ENCODE measurements around the gene RARA.

DNA sequence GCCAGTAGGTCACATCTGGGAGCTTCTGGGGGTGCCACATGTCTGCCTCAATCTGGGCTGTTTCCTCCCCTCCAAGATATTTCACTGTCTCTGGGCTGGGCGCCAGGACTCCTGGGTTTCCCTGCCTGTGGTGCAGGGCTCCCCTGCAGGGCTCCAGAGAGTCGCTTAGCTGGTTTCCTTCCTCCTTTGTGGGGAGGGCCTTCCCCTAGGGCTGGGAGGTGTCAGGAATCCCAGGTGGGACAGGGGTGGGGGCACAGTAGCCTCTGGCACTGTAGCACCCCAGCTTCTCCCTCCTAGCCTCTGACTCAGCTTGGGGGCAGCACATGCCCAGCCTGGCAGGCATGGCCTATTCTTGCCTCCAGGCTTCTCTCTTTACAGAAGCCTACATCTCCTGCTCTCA, 2.6 kb downstream of the RARA start:
- TF ChIP-seq, protein P1, sequence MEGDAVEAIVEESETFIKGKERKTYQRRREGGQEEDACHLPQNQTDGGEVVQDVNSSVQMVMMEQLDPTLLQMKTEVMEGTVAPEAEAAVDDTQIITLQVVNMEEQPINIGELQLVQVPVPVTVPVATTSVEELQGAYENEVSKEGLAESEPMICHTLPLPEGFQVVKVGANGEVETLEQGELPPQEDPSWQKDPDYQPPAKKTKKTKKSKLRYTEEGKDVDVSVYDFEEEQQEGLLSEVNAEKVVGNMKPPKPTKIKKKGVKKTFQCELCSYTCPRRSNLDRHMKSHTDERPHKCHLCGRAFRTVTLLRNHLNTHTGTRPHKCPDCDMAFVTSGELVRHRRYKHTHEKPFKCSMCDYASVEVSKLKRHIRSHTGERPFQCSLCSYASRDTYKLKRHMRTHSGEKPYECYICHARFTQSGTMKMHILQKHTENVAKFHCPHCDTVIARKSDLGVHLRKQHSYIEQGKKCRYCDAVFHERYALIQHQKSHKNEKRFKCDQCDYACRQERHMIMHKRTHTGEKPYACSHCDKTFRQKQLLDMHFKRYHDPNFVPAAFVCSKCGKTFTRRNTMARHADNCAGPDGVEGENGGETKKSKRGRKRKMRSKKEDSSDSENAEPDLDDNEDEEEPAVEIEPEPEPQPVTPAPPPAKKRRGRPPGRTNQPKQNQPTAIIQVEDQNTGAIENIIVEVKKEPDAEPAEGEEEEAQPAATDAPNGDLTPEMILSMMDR (IDR thresholded peaks at IDR 0.05): no peak
- no peak for TF ChIP-seq POLR2A (IDR thresholded peaks at IDR 0.05)

Data from right lobe of liver (tissue), 4 donors.